WTC11 (cell line): Measurements from ENCODE around the gene GLRB. TPM values are rescaled to one million over a fixed set of nuclear protein-coding genes. Genes with fewer than 3 reads are reported as not detected.
A peak's percentile ranks its signal among the peaks of the same experiment; 100 is the strongest.

Source experiments
- ATAC-seq: fragments of 200-7000 bp; cut with Tn5 transposase; 2 replicates; pipeline ENCODE4 v1.10.0; 2021; ENCODE audit warnings: mild to moderate bottlenecking, moderate library complexity
- CTCF ChIA-PET: fragments of 300-600 bp; sonication (Branson Sonifier 250); formaldehyde crosslinking; loops from one replicate; lab custom pipeline; 2021; ENCODE audit warnings: antibody characterized with exemption; lab: Charles Lee
- POLR2A ChIA-PET: fragments of 350-600 bp; sonication (Branson Sonifier 250); formaldehyde crosslinking; loops from one replicate; lab custom pipeline; 2021; ENCODE audit warnings: antibody characterized with exemption; lab: Charles Lee
- DNase-seq: peaks from one replicate; pipeline ENCODE4 v3.0.0; 2021; ENCODE audit warnings: low spot score
- H3K27ac Mint-ChIP-seq: 2 replicates; pipeline ENCODE4 v1.8.0; 2021; ENCODE audit warnings: mixed read lengths
- H3K27me3 Mint-ChIP-seq: 2 replicates; pipeline ENCODE4 v1.8.0; 2021; ENCODE audit warnings: low read depth, mild to moderate bottlenecking, moderate library complexity, mixed read lengths
- H3K36me3 Mint-ChIP-seq: 2 replicates; pipeline ENCODE4 v1.8.0; 2021; ENCODE audit warnings: mixed read lengths
- H3K4me1 Mint-ChIP-seq: 2 replicates; pipeline ENCODE4 v1.8.0; 2022; ENCODE audit warnings: mixed read lengths
- H3K4me3 Mint-ChIP-seq: 2 replicates; pipeline ENCODE4 v1.8.0; 2021; ENCODE audit warnings: mild to moderate bottlenecking, moderate library complexity, mixed read lengths
- H3K9me3 Mint-ChIP-seq: 2 replicates; pipeline ENCODE4 v1.8.0; 2021; ENCODE audit warnings: mixed read lengths
- ATF2 ChIP-seq: sonication (generic); formaldehyde crosslinking; IDR thresholded peaks from 2 replicates; pipeline ENCODE4 v1.8.1; 2022; ENCODE audit warnings: low read depth, missing genetic modification reagents, borderline replicate concordance
- ATF6 ChIP-seq: sonication (generic); formaldehyde crosslinking; IDR thresholded peaks from 2 replicates; pipeline ENCODE4 v1.8.1; 2023; ENCODE audit warnings: mild to moderate bottlenecking, missing genetic modification reagents
- CTCF ChIP-seq: fragments of 200-600 bp; IDR thresholded peaks from 2 replicates; pipeline ENCODE4 v1.8.0; 2022; ENCODE audit warnings: antibody characterized with exemption
- ELF4 ChIP-seq: sonication (generic); formaldehyde crosslinking; IDR thresholded peaks from 2 replicates; pipeline ENCODE4 v1.8.1; 2022; ENCODE audit warnings: low read depth, mild to moderate bottlenecking, moderate library complexity, missing genetic modification reagents
- EMX1 ChIP-seq: fragments of 250-450 bp; sonication (Bioruptor Pico); IDR thresholded peaks from 2 replicates; pipeline ENCODE4 v1.8.0; 2021; ENCODE audit warnings: mild to moderate bottlenecking
- FOXP4 ChIP-seq: sonication (generic); formaldehyde crosslinking; IDR thresholded peaks from 2 replicates; pipeline ENCODE4 v1.8.0; 2022; ENCODE audit warnings: mild to moderate bottlenecking, missing genetic modification reagents
- GTF2I ChIP-seq: fragments of 250-450 bp; sonication (Bioruptor Pico); conservative IDR thresholded peaks from 2 replicates; pipeline ENCODE4 v1.4.0; 2021; ENCODE audit warnings: mild to moderate bottlenecking
- NR2C2 ChIP-seq: sonication (generic); formaldehyde crosslinking; IDR thresholded peaks from 2 replicates; pipeline ENCODE4 v1.8.0; 2022; ENCODE audit warnings: mild to moderate bottlenecking, missing genetic modification reagents
- PRDM15 ChIP-seq: sonication (generic); formaldehyde crosslinking; IDR thresholded peaks from 2 replicates; pipeline ENCODE4 v1.8.0; 2022; ENCODE audit warnings: missing genetic modification reagents
- SOX15 ChIP-seq: fragments of 250-450 bp; sonication (Bioruptor Pico); IDR thresholded peaks from 2 replicates; pipeline ENCODE4 v1.9.0; 2021; ENCODE audit warnings: mild to moderate bottlenecking
- ZMAT4 ChIP-seq: fragments of 250-450 bp; sonication (Bioruptor Pico); IDR thresholded peaks from 2 replicates; pipeline ENCODE4 v1.9.0; 2021; ENCODE audit warnings: mild to moderate bottlenecking
- ZNF138 ChIP-seq: sonication (generic); formaldehyde crosslinking; conservative IDR thresholded peaks from 2 replicates; pipeline ENCODE4 v1.8.1; 2022; ENCODE audit warnings: mild to moderate bottlenecking, moderate library complexity, missing genetic modification reagents
- ZNF232 ChIP-seq: sonication (generic); formaldehyde crosslinking; IDR thresholded peaks from 2 replicates; pipeline ENCODE4 v1.8.0; 2022; ENCODE audit warnings: mild to moderate bottlenecking, missing genetic modification reagents
- ZNF425 ChIP-seq: fragments of 250-450 bp; sonication (Bioruptor Pico); conservative IDR thresholded peaks from 2 replicates; pipeline ENCODE4 v1.9.0; 2021; ENCODE audit warnings: mild to moderate bottlenecking
- ZNF532 ChIP-seq: fragments of 250-450 bp; sonication (Bioruptor Pico); IDR thresholded peaks from 2 replicates; pipeline ENCODE4 v1.9.0; 2021; ENCODE audit warnings: mild to moderate bottlenecking, borderline replicate concordance
- total RNA-seq: library from RNA; stranded (reverse); gene quantifications from 3 replicates; pipeline ENCODE4 v1.2.3, GENCODE V29; 2021

GLRB gene
- total RNA-seq, 1 experiment from 2014 or later = 0.31 TPM

GRCh38 chr4:157196046-157196445 is 120.1 kb downstream of the GLRB start (continued):
- no peak for TF ChIP-seq ZNF425
- no peak for TF ChIP-seq ZNF138 (CRISPR knock-in tag)
- no peak for TF ChIP-seq SOX15 (CRISPR knock-in tag)
- TF ChIP-seq GTF2I (CRISPR knock-in tag) = no peak
- TF ChIP-seq ZNF232 (CRISPR knock-in tag) = no peak
- TF ChIP-seq FOXP4 (CRISPR knock-in tag) = no peak
- TF ChIP-seq ELF4 (CRISPR knock-in tag) = no peak

- ChIA-PET CTCF (interaction anchor here (0.6 to 1.8 kb wide), 9 partner anchors 9 to 729 kb away, joined by 3 to 12 read pairs (median 5); partner anchors contain the start of gene GRIA2), POLR2A (interaction anchor here (0.7 kb wide), 1 partner anchor 513 kb away, joined by 4 read pairs; no protein-coding TSS in a partner anchor)
- no peaks in the 10 kb centered on the region for H3K36me3 Mint-ChIP-seq
- peaks cover 2% of the 10 kb centered on the region; the same call in 1 of the 2 replicates for H3K4me1 Mint-ChIP-seq
- no peak overlapping the region for H3K4me3 Mint-ChIP-seq
- peak; percentile 81 for DNase-seq
- no peaks in the 10 kb centered on the region for H3K27me3 Mint-ChIP-seq
- ATAC-seq = peak; percentile 97
- peaks cover 15% of the 10 kb centered on the region for H3K9me3 Mint-ChIP-seq
- no peak overlapping the region for H3K27ac Mint-ChIP-seq
- TF ChIP-seq ATF6 (CRISPR knock-in tag) (no peak), EMX1 (CRISPR knock-in tag) (no peak), PRDM15 (CRISPR knock-in tag) (no peak), NR2C2 (CRISPR knock-in tag) (no peak), CTCF (peak; percentile 75), ZNF532 (CRISPR knock-in tag) (no peak), ATF2 (no peak), ZMAT4 (CRISPR knock-in tag) (no peak)
Observed at GRCh38 chr4:157204634-157205244, 128.8 kb downstream of the GLRB start.
